Testis (tissue), 2 donors: ENCODE measurements around the gene RBM39.

Experiments used
- CTCF ChIP-seq, 3 experiments: fragments of 450-650 bp in 2 of 3; fragments of 200-600 bp in 1 of 3; sonication (generic) in 1 of 3; IDR thresholded peaks; one replicate each; pipeline ENCODE4 v1.5.1; 2016 to 2019; ENCODE audit warnings: antibody characterized with exemption in 3 of 3, mild to moderate bottlenecking in 2 of 3, moderate library complexity in 1 of 3
- POLR2A ChIP-seq: fragments of 450-650 bp; IDR thresholded peaks from one replicate; pipeline ENCODE4 v1.6.1; 2017; ENCODE audit warnings: antibody characterized with exemption, mild to moderate bottlenecking, moderate library complexity

- TF ChIP-seq CTCF (IDR thresholded peaks at IDR 0.05) (no peak), POLR2A (no peak)
Measured at GRCh38 chr20:35776513-35777101, 34.5 kb upstream of the RBM39 start.
